GM13976 (cell line): ENCODE data around the gene SLC6A17.

Source experiments
- DNase-seq: peaks from one replicate; pipeline ENCODE4 v3.0.0; 2012; ENCODE audit warnings: low spot score
- in situ Hi-C: fragments of 300-500 bp; cut with MboI; formaldehyde crosslinking; loops from one replicate; pipeline ENCODE4 v1.12.0; 2022; ENCODE audit warnings: low sequenced_read_pairs, mixed read lengths, inconsistent platforms; ENCODE audit not compliant: unreplicated experiment
- TF ChIP-seq, protein P1 (sequence below): IDR thresholded peaks from 2 replicates; pipeline ENCODE4 v1.5.1; 2012; ENCODE audit warnings: borderline replicate concordance, mild to moderate bottlenecking; ENCODE audit not compliant: insufficient read depth; ENCODE audit errors: extremely low read depth, missing control alignments, control extremely low read depth

SLC6A17 gene

GRCh38 chr1:110165761-110166231 is 15.5 kb downstream of the SLC6A17 start:
- no peak for DNase-seq
- in situ Hi-C loops, result no loop called here
- TF ChIP-seq, protein P1, sequence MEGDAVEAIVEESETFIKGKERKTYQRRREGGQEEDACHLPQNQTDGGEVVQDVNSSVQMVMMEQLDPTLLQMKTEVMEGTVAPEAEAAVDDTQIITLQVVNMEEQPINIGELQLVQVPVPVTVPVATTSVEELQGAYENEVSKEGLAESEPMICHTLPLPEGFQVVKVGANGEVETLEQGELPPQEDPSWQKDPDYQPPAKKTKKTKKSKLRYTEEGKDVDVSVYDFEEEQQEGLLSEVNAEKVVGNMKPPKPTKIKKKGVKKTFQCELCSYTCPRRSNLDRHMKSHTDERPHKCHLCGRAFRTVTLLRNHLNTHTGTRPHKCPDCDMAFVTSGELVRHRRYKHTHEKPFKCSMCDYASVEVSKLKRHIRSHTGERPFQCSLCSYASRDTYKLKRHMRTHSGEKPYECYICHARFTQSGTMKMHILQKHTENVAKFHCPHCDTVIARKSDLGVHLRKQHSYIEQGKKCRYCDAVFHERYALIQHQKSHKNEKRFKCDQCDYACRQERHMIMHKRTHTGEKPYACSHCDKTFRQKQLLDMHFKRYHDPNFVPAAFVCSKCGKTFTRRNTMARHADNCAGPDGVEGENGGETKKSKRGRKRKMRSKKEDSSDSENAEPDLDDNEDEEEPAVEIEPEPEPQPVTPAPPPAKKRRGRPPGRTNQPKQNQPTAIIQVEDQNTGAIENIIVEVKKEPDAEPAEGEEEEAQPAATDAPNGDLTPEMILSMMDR, result no peak

DNA sequence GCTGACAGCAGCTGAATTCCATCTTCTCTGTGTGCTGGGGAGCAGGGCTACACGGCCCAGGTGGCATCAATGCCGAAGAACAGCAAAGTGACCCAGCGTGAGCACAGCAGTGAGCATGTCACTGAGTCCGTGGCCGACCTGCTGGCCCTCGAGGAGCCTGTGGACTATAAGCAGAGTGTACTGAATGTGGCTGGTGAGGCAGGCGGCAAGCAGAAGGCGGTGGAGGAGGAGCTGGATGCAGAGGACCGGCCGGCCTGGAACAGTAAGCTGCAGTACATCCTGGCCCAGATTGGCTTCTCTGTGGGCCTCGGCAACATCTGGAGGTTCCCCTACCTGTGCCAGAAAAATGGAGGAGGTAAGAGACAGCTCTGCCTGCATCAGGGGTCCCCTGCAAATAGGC is 16.6 kb downstream of the SLC6A17 start:
- no peak for DNase-seq
- in situ Hi-C loops, result no loop called here
- TF ChIP-seq, protein P1, result no peak

DNA sequence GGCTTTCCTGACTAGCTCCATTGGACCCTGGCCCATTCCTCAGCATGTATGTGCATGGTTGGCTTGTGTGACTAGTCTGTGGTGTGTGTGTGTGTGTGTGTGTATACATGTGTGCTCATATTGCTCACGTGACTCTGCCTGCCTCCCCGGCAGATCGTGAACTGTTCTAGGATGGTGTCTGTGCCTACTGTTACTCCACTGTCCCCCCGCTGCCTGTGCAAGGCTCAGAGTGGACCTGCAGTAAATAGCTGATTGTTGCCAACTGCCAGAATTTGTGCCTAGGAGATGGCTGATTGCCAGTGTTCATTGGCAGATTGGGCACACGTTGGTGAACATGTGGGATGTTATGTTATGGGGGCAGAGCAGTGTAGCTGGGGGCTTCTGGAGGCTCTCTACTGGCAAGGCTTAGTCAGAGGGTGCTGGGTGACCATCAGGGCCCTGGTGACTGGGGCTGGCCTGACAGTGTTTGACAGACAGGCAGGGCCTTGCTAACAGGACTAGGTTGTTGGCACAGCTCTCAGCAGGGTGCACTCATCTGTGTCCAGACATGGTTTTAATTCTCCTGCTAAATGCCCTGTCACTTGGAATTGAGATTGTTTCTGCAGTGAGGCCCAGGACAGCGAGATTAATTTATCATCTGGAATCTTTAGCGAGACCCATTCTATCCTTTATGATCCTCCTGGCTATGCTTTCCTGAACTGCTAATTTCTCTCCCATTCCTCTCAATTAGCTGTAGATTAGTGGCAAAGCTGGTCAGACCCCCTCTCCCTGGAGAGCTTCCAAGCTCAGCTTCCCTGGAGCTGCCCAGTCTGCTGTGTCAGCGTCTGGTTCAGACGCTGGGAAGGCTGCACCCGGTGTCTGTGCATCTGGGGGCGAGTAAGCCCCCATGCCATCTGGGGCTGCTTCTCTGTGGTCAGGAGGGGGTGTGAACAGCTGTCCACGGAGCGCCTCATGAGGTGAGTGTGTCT is 20.8 kb downstream of the SLC6A17 start:
- in situ Hi-C loops, result no loop called here
- DNase-seq, result no peak
- TF ChIP-seq, protein P1, result no peak

DNA sequence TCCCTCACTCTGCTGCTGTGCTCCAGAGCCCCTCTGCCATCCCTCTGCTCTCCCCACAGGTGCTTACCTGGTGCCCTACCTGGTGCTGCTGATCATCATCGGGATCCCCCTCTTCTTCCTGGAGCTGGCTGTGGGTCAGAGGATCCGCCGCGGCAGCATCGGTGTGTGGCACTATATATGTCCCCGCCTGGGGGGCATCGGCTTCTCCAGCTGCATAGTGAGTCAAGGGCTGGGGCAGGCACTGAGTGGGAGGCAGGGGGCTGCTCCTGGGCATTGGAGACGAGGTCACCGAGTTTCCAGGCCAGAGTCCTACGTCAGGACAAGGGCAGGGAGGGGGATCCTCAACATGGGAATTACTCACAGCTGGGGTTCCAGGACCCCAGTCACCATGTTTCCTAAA is 21.7 kb downstream of the SLC6A17 start:
- no peak for DNase-seq
- TF ChIP-seq, protein P1, result no peak
- in situ Hi-C loops, result no loop called here

- TF ChIP-seq, protein P1, result no peak
- in situ Hi-C loops, result no loop called here
- no peak for DNase-seq
Measured at GRCh38 chr1:110173466-110174105, 23.3 kb downstream of the SLC6A17 start.

DNA sequence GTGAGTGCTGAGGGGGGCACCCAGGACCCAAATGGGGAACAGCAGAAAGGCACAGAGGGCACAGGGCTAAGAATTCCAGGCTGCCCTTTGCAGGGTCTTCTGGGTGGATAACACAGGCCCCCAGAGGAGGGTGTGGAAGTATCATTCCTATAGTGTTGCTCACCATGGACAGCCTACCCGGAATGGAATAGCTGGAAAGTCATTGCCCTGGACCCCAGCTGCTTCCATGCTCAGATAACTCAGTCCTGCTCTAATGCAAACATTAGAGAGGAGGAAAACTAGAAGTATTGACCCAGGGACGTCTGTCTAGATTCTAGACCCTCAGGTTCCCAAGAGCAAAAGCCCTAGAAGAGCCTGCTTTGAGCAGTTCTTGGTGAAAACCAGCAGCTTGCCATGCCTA is 24.7 kb downstream of the SLC6A17 start:
- in situ Hi-C loops, result no loop called here
- TF ChIP-seq, protein P1, result no peak
- DNase-seq, result no peak
